DND-41 (cell line): ENCODE measurements around the gene PSMC1.

Experiments used
- ATAC-seq: fragments of 200-7000 bp; cut with Tn5 transposase; 3 replicates; pipeline ENCODE4 v1.9.1; 2021; ENCODE audit warnings: low read depth; ENCODE audit not compliant: insufficient read depth
- DNase-seq: peaks from one replicate; pipeline ENCODE4 v3.0.0-alpha.2; 2020
- H2AFZ ChIP-seq: 2 replicates; pipeline ENCODE4 v1.6.0; 2012; ENCODE audit warnings: low read depth, low read length
- H3K27ac ChIP-seq: 2 replicates; pipeline ENCODE4 v1.5.1; 2012; ENCODE audit warnings: low read length, inconsistent platforms
- H3K27me3 ChIP-seq: fragments of 200-600 bp; sonication (generic); 2 replicates; pipeline ENCODE4 v1.6.0; 2012; ENCODE audit warnings: low read length, mild to moderate bottlenecking, inconsistent platforms; ENCODE audit not compliant: insufficient read depth, poor library complexity
- H3K36me3 ChIP-seq: 2 replicates; pipeline ENCODE4 v1.5.1; 2012; ENCODE audit warnings: low read length, inconsistent platforms; ENCODE audit not compliant: insufficient read depth
- H3K4me1 ChIP-seq: 2 replicates; pipeline ENCODE4 v1.5.1; 2012; ENCODE audit warnings: mild to moderate bottlenecking, low read length; ENCODE audit not compliant: insufficient read depth
- H3K4me2 ChIP-seq: 2 replicates; pipeline ENCODE4 v1.6.0; 2012; ENCODE audit warnings: mild to moderate bottlenecking, moderate library complexity, low read length, inconsistent platforms; ENCODE audit not compliant: insufficient read depth
- H3K4me3 ChIP-seq, 2 experiments: fragments of 200-600 bp in 1 of 2; shearing (Covaris generic) in 1 of 2; 2 replicates each; pipeline ENCODE4 v1.5.1; 2012 to 2016; ENCODE audit warnings: inconsistent platforms in 2 of 2, low read length in 2 of 2, mild to moderate bottlenecking in 2 of 2, low read depth in 1 of 2, moderate library complexity in 1 of 2
- H3K79me2 ChIP-seq: 2 replicates; pipeline ENCODE4 v1.6.0; 2012; ENCODE audit warnings: low read length, inconsistent platforms; ENCODE audit not compliant: insufficient read depth
- H3K9ac ChIP-seq: 2 replicates; pipeline ENCODE4 v1.6.0; 2012; ENCODE audit warnings: low read depth, mild to moderate bottlenecking, inconsistent platforms, low read length, moderate library complexity
- H3K9me3 ChIP-seq: 2 replicates; pipeline ENCODE4 v1.5.1; 2012; ENCODE audit warnings: low read length, moderate library complexity, mild to moderate bottlenecking, inconsistent platforms; ENCODE audit not compliant: insufficient read depth, severe bottlenecking
- H4K20me1 ChIP-seq: 2 replicates; pipeline ENCODE4 v1.6.0; 2012; ENCODE audit warnings: low read length; ENCODE audit not compliant: insufficient read depth
- EZH2 ChIP-seq: IDR thresholded peaks from 3 replicates; pipeline ENCODE4 v1.6.1; 2012; ENCODE audit warnings: borderline replicate concordance, low read depth, mild to moderate bottlenecking, moderate library complexity, low read length, inconsistent platforms; ENCODE audit not compliant: severe bottlenecking
- TF ChIP-seq, protein P1 (sequence below): IDR thresholded peaks from 2 replicates; pipeline ENCODE4 v1.5.1; 2012; ENCODE audit warnings: borderline replicate concordance, low read length, moderate library complexity, mild to moderate bottlenecking; ENCODE audit not compliant: poor library complexity, severe bottlenecking; ENCODE audit errors: extremely low read depth

Gene PSMC1

DNA sequence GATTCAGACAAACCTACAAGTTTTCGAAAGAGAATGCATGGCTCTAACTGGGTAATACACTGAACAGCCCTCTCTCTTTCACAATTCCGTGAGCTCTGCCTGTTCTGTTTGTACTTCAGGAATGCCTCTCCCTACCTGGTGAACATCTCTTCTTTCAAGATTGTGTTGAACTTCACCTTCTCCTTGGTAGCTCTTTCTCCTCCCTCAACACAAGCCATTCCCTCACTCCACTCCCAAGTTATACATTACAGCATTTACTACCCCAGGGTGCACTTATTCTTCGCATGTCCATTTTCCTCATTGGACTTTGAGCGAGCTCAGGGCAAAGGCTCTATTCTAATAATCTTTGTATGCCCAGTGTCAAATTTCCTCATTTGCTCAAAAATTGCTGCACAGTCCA lies 47.1 kb downstream of the PSMC1 start:
- H3K4me2 ChIP-seq, result no peak overlapping the region
- peaks cover 76% of the 10 kb centered on the region for H3K36me3 ChIP-seq
- H4K20me1 ChIP-seq, result no peaks in the 10 kb centered on the region
- no peak overlapping the region for H3K4me3 ChIP-seq
- TF ChIP-seq, protein P1, sequence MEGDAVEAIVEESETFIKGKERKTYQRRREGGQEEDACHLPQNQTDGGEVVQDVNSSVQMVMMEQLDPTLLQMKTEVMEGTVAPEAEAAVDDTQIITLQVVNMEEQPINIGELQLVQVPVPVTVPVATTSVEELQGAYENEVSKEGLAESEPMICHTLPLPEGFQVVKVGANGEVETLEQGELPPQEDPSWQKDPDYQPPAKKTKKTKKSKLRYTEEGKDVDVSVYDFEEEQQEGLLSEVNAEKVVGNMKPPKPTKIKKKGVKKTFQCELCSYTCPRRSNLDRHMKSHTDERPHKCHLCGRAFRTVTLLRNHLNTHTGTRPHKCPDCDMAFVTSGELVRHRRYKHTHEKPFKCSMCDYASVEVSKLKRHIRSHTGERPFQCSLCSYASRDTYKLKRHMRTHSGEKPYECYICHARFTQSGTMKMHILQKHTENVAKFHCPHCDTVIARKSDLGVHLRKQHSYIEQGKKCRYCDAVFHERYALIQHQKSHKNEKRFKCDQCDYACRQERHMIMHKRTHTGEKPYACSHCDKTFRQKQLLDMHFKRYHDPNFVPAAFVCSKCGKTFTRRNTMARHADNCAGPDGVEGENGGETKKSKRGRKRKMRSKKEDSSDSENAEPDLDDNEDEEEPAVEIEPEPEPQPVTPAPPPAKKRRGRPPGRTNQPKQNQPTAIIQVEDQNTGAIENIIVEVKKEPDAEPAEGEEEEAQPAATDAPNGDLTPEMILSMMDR, result no peak
- no peak for TF ChIP-seq EZH2
- no peaks in the 10 kb centered on the region for H3K27me3 ChIP-seq
- no peak overlapping the region for H2AFZ ChIP-seq
- no peaks in the 10 kb centered on the region for H3K9me3 ChIP-seq
- no peaks in the 10 kb centered on the region for H3K79me2 ChIP-seq
- H3K9ac ChIP-seq, result no peak overlapping the region
- ATAC-seq (no peak), DNase-seq (no peak)
- H3K4me1 ChIP-seq, result no peaks in the 10 kb centered on the region
- no peak overlapping the region for H3K27ac ChIP-seq

DNA sequence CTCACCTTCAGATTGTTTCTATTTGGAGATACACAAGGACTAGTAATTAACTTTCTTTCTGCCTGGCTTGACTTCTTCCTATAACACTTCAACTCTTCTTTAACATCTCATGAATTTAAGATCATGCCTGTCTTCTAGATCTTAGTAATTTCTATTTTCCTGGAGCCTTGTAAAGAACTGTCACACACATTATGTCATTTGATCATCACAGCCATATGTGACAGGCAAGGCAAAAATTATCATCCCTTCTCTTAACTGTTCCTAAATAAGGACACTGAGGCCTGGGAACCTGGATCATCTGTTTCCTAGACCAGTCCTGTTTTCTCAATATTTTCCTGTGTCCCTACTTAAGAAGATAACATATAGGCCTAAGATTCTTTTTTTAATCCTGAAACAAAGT lies 48.1 kb downstream of the PSMC1 start:
- H3K9me3 ChIP-seq, result no peaks in the 10 kb centered on the region
- H3K27ac ChIP-seq, result no peak overlapping the region
- H3K27me3 ChIP-seq, result no peaks in the 10 kb centered on the region
- no peaks in the 10 kb centered on the region for H3K4me1 ChIP-seq
- no peak for DNase-seq
- no peak overlapping the region for H2AFZ ChIP-seq
- H4K20me1 ChIP-seq, result no peaks in the 10 kb centered on the region
- no peak for ATAC-seq
- H3K36me3 ChIP-seq, result peaks cover 79% of the 10 kb centered on the region
- no peak for TF ChIP-seq EZH2
- TF ChIP-seq, protein P1, result no peak
- H3K9ac ChIP-seq, result no peak overlapping the region
- no peak overlapping the region for H3K4me2 ChIP-seq
- H3K4me3 ChIP-seq, result no peak overlapping the region
- no peaks in the 10 kb centered on the region for H3K79me2 ChIP-seq

DNA sequence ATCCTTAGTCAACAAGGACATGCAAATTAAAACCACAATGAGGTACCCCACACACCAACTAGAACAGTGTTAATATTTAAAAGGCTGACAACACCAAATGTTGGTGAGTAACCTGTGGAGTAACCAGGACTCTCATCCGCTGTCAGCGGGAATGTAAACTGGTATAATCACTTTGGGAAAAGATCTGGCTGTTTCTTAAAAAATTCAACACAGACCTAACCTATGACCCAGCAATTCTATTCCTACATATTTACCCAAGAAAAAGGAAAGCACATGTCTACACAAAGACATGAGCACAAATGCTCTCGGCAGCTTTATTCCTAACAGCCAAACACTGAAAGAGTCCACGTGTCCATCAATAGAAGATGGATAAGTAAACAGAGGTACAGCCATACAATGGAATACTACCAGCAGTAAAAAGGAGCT lies 48.8 kb downstream of the PSMC1 start:
- no peak for DNase-seq
- ATAC-seq, result no peak
- Histone ChIP-seq H3K9ac (no peak overlapping the region), H3K4me2 (no peak overlapping the region), H3K4me3 (no peak overlapping the region), H2AFZ (no peak overlapping the region), H3K27ac (no peak overlapping the region), H4K20me1 (no peaks in the 10 kb centered on the region), H3K79me2 (no peaks in the 10 kb centered on the region), H3K4me1 (no peaks in the 10 kb centered on the region), H3K9me3 (no peaks in the 10 kb centered on the region), H3K27me3 (no peaks in the 10 kb centered on the region), H3K36me3 (peaks cover 80% of the 10 kb centered on the region)
- no peak for TF ChIP-seq EZH2
- TF ChIP-seq, protein P1, result no peak

DNA sequence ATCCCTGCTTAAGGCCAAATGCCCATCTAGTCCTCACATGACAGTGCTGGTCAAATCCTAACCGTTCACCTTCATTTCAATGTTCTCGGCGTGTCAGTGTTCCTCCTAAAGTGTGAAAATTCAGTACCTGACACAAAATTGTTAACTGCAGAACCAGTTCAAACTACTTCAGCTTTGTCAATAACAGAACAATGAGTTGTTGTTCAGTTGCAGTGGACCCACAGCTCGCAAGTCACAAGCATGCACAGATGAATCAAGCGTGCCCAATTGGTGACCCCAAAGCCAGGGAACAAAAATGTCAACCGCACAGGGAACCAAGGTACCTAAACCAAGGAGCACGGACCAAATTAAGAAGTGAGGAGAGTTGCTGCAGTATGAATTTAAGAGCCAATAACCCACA lies 52.2 kb downstream of the PSMC1 start:
- Histone ChIP-seq H3K4me2 (no peak overlapping the region), H4K20me1 (no peaks in the 10 kb centered on the region), H3K9ac (no peak overlapping the region), H3K4me1 (no peaks in the 10 kb centered on the region), H2AFZ (no peak overlapping the region), H3K4me3 (no peak overlapping the region), H3K36me3 (peaks cover 76% of the 10 kb centered on the region), H3K79me2 (no peaks in the 10 kb centered on the region), H3K27me3 (no peaks in the 10 kb centered on the region), H3K27ac (no peak overlapping the region), H3K9me3 (no peaks in the 10 kb centered on the region)
- no peak for ATAC-seq
- no peak for DNase-seq
- TF ChIP-seq EZH2, result no peak
- TF ChIP-seq, protein P1, result no peak
